Adrenal gland (tissue), 12 donors: ENCODE measurements around the gene PAWR. TPM values are rescaled to one million over a fixed set of nuclear protein-coding genes. Genes with fewer than 3 reads are reported as not detected.
"Not testable (repeated sequence)": the region's sequence is repeated elsewhere in the genome, so short reads cannot be mapped to it uniquely, and the experiment has no call there.

Experiments
- DNase-seq, 7 donors: peaks; one replicate each; pipeline ENCODE4 v3.0.0-alpha.2; 2019 to 2020
- H3K27ac ChIP-seq, 5 donors: fragments of 200-600 bp; sonication (generic) in 4 of 5; 1 replicate in 3 of 5; 2 replicates in 2 of 5; pipeline versions ENCODE4 v1.5.1 to v1.8.0; 2016 to 2020; ENCODE audit warnings: mild to moderate bottlenecking in 1 of 5
- H3K27me3 ChIP-seq: fragments of 200-600 bp; 2 replicates; pipeline ENCODE4 v1.8.0; 2021
- H3K36me3 ChIP-seq, 2 donors: fragments of 200-600 bp; replicated peaks in 1 of 2; 1 replicate in 1 of 2; 2 replicates in 1 of 2; pipeline versions ENCODE4 v1.5.1 to v1.8.0; 2018 to 2022
- H3K4me1 ChIP-seq, 2 donors: fragments of 200-600 bp; replicated peaks in 1 of 2; 1 replicate in 1 of 2; 2 replicates in 1 of 2; pipeline versions ENCODE4 v1.5.1 to v1.8.0; 2018 to 2021
- H3K4me3 ChIP-seq, 4 donors: fragments of 200-600 bp; sonication (generic) in 3 of 4; one replicate each; pipeline ENCODE4 v1.5.1; 2016 to 2018
- H3K9me3 ChIP-seq, 3 donors: fragments of 200-600 bp; sonication (generic) in 1 of 3; replicated peaks in 1 of 3; 1 replicate in 2 of 3; 2 replicates in 1 of 3; pipeline versions ENCODE4 v1.5.1 to v1.8.0; 2016 to 2021
- CTCF ChIP-seq, 6 experiments: fragments of 450-650 bp in 4 of 6; fragments of 200-600 bp in 2 of 6; sonication (generic) in 1 of 6; IDR thresholded peaks; 1 replicate in 5 of 6; 2 replicates in 1 of 6; pipeline versions ENCODE4 v1.5.1 to v1.8.0; 2016 to 2021; ENCODE audit warnings: antibody characterized with exemption in 6 of 6, mild to moderate bottlenecking in 2 of 6, moderate library complexity in 1 of 6
- POLR2A ChIP-seq, 2 donors: fragments of 450-650 bp; IDR thresholded peaks; one replicate each; pipeline ENCODE4 v1.6.1; 2017; ENCODE audit warnings: antibody characterized with exemption in 2 of 2, mild to moderate bottlenecking in 2 of 2, moderate library complexity in 1 of 2
- WGBS, 4 donors: extraction: QIAGEN DNeasy Blood & Tissue Kit in 2 of 4; methylation state at CpG; one replicate each; pipeline versions ENCODE4 v1.1.5 to v1.1.7; 2013 to 2017; 5-methylcytosine and 5-hydroxymethylcytosine counted together
- intact Hi-C, 2 donors: fragments of 100-400 bp; cut with DNase I; formaldehyde crosslinking; loops; one replicate each; pipeline versions ENCODE4 v1.14.1 to v1.15.0; 2022 to 2023
- polyA plus RNA-seq, 3 donors: library from polyadenylated mRNA; stranded (reverse); fragments of 200-250 nt in 2 of 3; fragments of 350-450 nt in 1 of 3; fragmentation: Illumina TruSeq in 1 of 3; extraction: RNeasy Lipid Tissue Mini Kit (QIAGEN cat#74804) in 1 of 3; gene quantifications; one replicate each; pipeline ENCODE4 v1.2.3, GENCODE V29; 2013 to 2014
- total RNA-seq, 9 donors: library from RNA; depleted of rRNA in 4 of 9; stranded (reverse); fragments of >200 nt in 4 of 9; fragments of 120-200 nt in 1 of 9; fragmentation: NEBNext Ultra II Directional in 1 of 9; extraction: Animal tissue kit (Norgen Biotek cat#: 25700) in 1 of 9; gene quantifications; one replicate each; pipeline versions ENCODE4 v1.1.0 to v1.2.4, GENCODE V29; 2013 to 2023
- donor health status: healthy with polysubstance abuse.
- donor health status: Bipolar disorder and iron deficiency.
- donor health status: DM: yes; HTN: yes; CAD: no.
- donor health status: DM: no; HTN: no; CAD: no.
- donor health status: DM: no; HTN: no; CAD: no.
- donor health status: DM: yes; HTN: yes; CAD: no.

The PAWR gene
- total and polyA plus RNA-seq, 12 donors = 8.5 to 63.7 (median 24.6) TPM

- no peak for DNase-seq
- Histone ChIP-seq H3K4me3 (peak overlapping the region in 1 of 4 donors; percentile 95), H3K36me3 (no peaks in the 10 kb centered on the region), H3K27ac (no peak overlapping the region), H3K9me3 (no peaks in the 10 kb centered on the region), H3K27me3 (no peaks in the 10 kb centered on the region), H3K4me1 (peaks cover 4 to 30% of the 10 kb centered on the region in 2 donors)
- WGBS, 4 donors = 82 to 88% (median 84%) methylated on average over 2 of the region's 2 CpGs
- intact Hi-C loops = no loop called here
- no peak for TF ChIP-seq POLR2A (IDR thresholded peaks at IDR 0.05)
- TF ChIP-seq CTCF (IDR thresholded peaks at IDR 0.05) = no peak
These were observed 4.6 kb downstream of the PAWR start for GRCh38 chr12:79686171-79686570.

- Histone ChIP-seq H3K4me1 (peaks cover 4 to 30% of the 10 kb centered on the region in 2 donors), H3K36me3 (no peaks in the 10 kb centered on the region), H3K27me3 (no peaks in the 10 kb centered on the region), H3K9me3 (no peaks in the 10 kb centered on the region), H3K4me3 (no peak overlapping the region), H3K27ac (no peak overlapping the region)
- no peak for DNase-seq
- TF ChIP-seq CTCF (IDR thresholded peaks at IDR 0.05) (no peak), POLR2A (IDR thresholded peaks at IDR 0.05) (no peak)
- WGBS, 4 donors = 0 to 33% (median 6%) methylated on average over 1 of the region's 1 CpG
- intact Hi-C loops = no loop called here
These were observed 5.7 kb downstream of the PAWR start for GRCh38 chr12:79685068-79685467.

- H3K4me3 ChIP-seq, H3K9me3 ChIP-seq, DNase-seq, H3K27me3 ChIP-seq, intact Hi-C loops, H3K36me3 ChIP-seq, H3K27ac ChIP-seq: not testable (repeated sequence)
- 96 to 99% (median 97%) methylated on average over 5 of the region's 5 CpGs for WGBS, 4 donors
- H3K4me1 ChIP-seq = peaks cover 4 to 27% of the 10 kb centered on the region in 2 donors
These were observed 6.4 kb downstream of the PAWR start for GRCh38 chr12:79684338-79684737.

- no peak for DNase-seq
- Histone ChIP-seq H3K4me1 (peaks cover 0 to 10% of the 10 kb centered on the region in 2 donors), H3K27ac (no peak overlapping the region), H3K36me3 (no peaks in the 10 kb centered on the region), H3K9me3 (no peaks in the 10 kb centered on the region), H3K4me3 (no peak overlapping the region), H3K27me3 (no peaks in the 10 kb centered on the region)
- 80 to 89% (median 82%) methylated on average over 1 of the region's 1 CpG for WGBS, 4 donors
- intact Hi-C loops = no loop called here
- TF ChIP-seq POLR2A (IDR thresholded peaks at IDR 0.05) (no peak), CTCF (IDR thresholded peaks at IDR 0.05) (no peak)
These were observed 8.2 kb downstream of the PAWR start for GRCh38 chr12:79682593-79682992.

GRCh38 chr12:79681008-79681590 is 9.7 kb downstream of the PAWR start:
- Histone ChIP-seq H3K27ac (no peak overlapping the region), H3K9me3 (no peaks in the 10 kb centered on the region), H3K4me3 (no peak overlapping the region), H3K27me3 (no peaks in the 10 kb centered on the region), H3K36me3 (no peaks in the 10 kb centered on the region), H3K4me1 (peaks cover 0 to 18% of the 10 kb centered on the region in 2 donors)
- intact Hi-C loops = no loop called here
- peak in 2 of 7 donors; percentile 5 to 30 for DNase-seq
- TF ChIP-seq POLR2A (IDR thresholded peaks at IDR 0.05) = no peak
- TF ChIP-seq CTCF (IDR thresholded peaks at IDR 0.05) = no peak
- WGBS, 4 donors = 75 to 91% (median 84%) methylated on average over 2 of the region's 2 CpGs
